C1 segment of cervical spinal cord (tissue), 14 donors: ENCODE data around the gene CLCN6.
"Not testable (repeated sequence)": the region's sequence is repeated elsewhere in the genome, so short reads cannot be mapped to it uniquely, and the experiment has no call there.

Experiments used
- DNase-seq, 14 donors: peaks; one replicate each; lab custom pipeline; 2025; lab: John Stamatoyannopoulos, UW

CLCN6 gene

GRCh38 chr1:11794446-11795237 lies 11.3 kb upstream of the CLCN6 start:
- DNase-seq, result peak in 1 of 14 donors; percentile 4

GRCh38 chr1:11795238-11795890 lies 10.6 kb upstream of the CLCN6 start:
- DNase-seq, result no peak

- no peak for DNase-seq
Observed at GRCh38 chr1:11796036-11796828, 9.8 kb upstream of the CLCN6 start.

GRCh38 chr1:11797525-11798216 lies 8.3 kb upstream of the CLCN6 start:
- DNase-seq, result no peak

- no peak for DNase-seq
Observed at GRCh38 chr1:11799099-11799498, 6.9 kb upstream of the CLCN6 start.

GRCh38 chr1:11799896-11800295 lies 6.1 kb upstream of the CLCN6 start:
- no peak for DNase-seq

- no peak for DNase-seq
Observed at GRCh38 chr1:11800391-11800755, 5.6 kb upstream of the CLCN6 start.

- DNase-seq, result no peak
Observed at GRCh38 chr1:11800756-11801433, 5.1 kb upstream of the CLCN6 start.

GRCh38 chr1:11802616-11802972 lies 3.4 kb upstream of the CLCN6 start:
- peak in 3 of 14 donors; percentile 21 to 26 (median 22) for DNase-seq

GRCh38 chr1:11802973-11803885 lies 2.8 kb upstream of the CLCN6 start:
- peak in 9 of 14 donors; percentile 31 to 66 (median 48) for DNase-seq

GRCh38 chr1:11803924-11804665 lies 1.9 kb upstream of the CLCN6 start:
- DNase-seq, result not testable (repeated sequence)

- DNase-seq, result peak in 2 of 14 donors; percentile 3 to 49
Observed at GRCh38 chr1:11804666-11805421, 1.1 kb upstream of the CLCN6 start.

GRCh38 chr1:11806307-11806936 lies 431 bp downstream of the CLCN6 start:
- peak in 5 of 14 donors; percentile 32 to 57 (median 46) for DNase-seq

GRCh38 chr1:11807133-11807532 lies 1.1 kb downstream of the CLCN6 start:
- no peak for DNase-seq

- no peak for DNase-seq
Observed at GRCh38 chr1:11813021-11813420, 7.0 kb downstream of the CLCN6 start.

GRCh38 chr1:11817192-11817591 lies 11.2 kb downstream of the CLCN6 start:
- no peak for DNase-seq

- no peak for DNase-seq
Observed at GRCh38 chr1:11822091-11822490, 16.1 kb downstream of the CLCN6 start.
